DMS53 treated with DMSO at 0.1 percent for 48 hours (cell line): ENCODE measurements around the gene IDUA.

Experiments used
- DNase-seq: peaks from one replicate; lab custom pipeline; 2025; ENCODE audit not compliant: unreplicated experiment; lab: John Stamatoyannopoulos, UW

IDUA gene

GRCh38 chr4:999240-999863 lies 12.5 kb downstream of the IDUA start:
- peak; percentile 46 for DNase-seq

GRCh38 chr4:999882-1000425 lies 13.1 kb downstream of the IDUA start:
- DNase-seq, result no peak

GRCh38 chr4:1000686-1001260 lies 13.9 kb downstream of the IDUA start:
- DNase-seq, result no peak

GRCh38 chr4:1001561-1002130 lies 14.8 kb downstream of the IDUA start:
- no peak for DNase-seq

- DNase-seq, result no peak
Measured at GRCh38 chr4:1002131-1002630, 15.3 kb downstream of the IDUA start.

- no peak for DNase-seq
Measured at GRCh38 chr4:1002631-1003251, 15.9 kb downstream of the IDUA start.

GRCh38 chr4:1003271-1004070 lies 16.6 kb downstream of the IDUA start:
- no peak for DNase-seq

GRCh38 chr4:1004071-1004418 lies 17.2 kb downstream of the IDUA start:
- DNase-seq, result no peak

- no peak for DNase-seq
Measured at GRCh38 chr4:1004557-1005485, 18.0 kb downstream of the IDUA start.

- no peak for DNase-seq
Measured at GRCh38 chr4:1006856-1007255, 20.0 kb downstream of the IDUA start.

- peak; percentile 60 for DNase-seq
Measured at GRCh38 chr4:1008840-1009541, 22.1 kb downstream of the IDUA start.

- DNase-seq, result peak; percentile 82
Measured at GRCh38 chr4:1009542-1010394, 22.9 kb downstream of the IDUA start.

GRCh38 chr4:1010395-1011021 lies 23.7 kb downstream of the IDUA start:
- DNase-seq, result peak; percentile 91

GRCh38 chr4:1011022-1011665 lies 24.3 kb downstream of the IDUA start, which contains the start of gene FGFRL1:
Gene FGFRL1, plus strand, starts transcription at chr4:1011626. Its CDS starts 860 bp downstream, at chr4:1012486.
- peak; percentile 87 for DNase-seq

GRCh38 chr4:1011666-1012033 lies 24.8 kb downstream of the IDUA start:
- no peak for DNase-seq

GRCh38 chr4:1012034-1012739 lies 25.3 kb downstream of the IDUA start:
- no peak for DNase-seq
